GM21423 (cell line): ENCODE results near the gene FAM186B.

ENCODE experiments used
- ATAC-seq: cut with Tn5 transposase; IDR thresholded peaks from one replicate; pipeline ENCODE4 v1.9.1; 2021; ENCODE audit warnings: mild to moderate bottlenecking, moderate library complexity; ENCODE audit not compliant: unreplicated experiment

The FAM186B gene

GRCh38 chr12:49577589-49578315 lies 27.7 kb downstream of the FAM186B start:
- no peak for ATAC-seq

DNA sequence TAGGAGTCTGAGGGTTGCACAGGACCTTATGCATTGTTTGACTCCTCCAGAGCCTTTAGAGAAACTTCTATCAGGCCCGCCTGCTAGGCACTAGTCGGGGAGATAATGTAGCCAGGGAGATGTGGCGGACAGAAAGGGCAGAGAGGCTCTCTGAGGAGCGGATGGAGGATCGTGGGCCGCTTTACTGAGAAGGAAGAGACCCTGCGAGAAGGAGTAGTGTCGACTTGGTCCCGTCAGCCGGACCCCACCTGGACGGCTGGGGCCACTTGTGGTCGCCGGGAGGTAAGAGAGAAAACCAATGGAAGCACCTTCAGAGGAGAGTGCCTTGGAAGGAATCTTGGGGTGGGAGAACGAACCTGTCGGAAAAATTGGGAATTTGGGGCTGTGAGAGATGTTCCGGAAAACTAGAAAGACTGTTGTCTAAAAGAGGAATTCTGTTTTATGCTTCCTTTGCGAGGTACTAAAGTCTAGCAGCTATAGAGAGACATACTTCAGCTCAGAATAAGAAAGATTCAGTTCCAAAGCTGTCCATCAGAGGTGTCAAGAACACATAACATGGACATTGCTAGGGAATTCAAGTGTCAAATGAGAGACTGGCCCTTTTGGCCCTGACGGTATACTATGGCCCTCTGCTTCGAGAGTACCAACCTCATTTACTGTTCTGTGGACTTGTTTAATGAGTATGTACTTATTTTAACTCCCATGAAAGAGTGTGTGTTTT lies 36.8 kb downstream of the FAM186B start:
- ATAC-seq = peak; percentile 15

- peak; percentile 84 for ATAC-seq
Observed at GRCh38 chr12:49567611-49568441, 37.6 kb downstream of the FAM186B start, which contains the start of gene MCRS1. Gene MCRS1 (minus strand): TSS chr12:49568142. CDS start chr12:49566731, 1,411 bp downstream.

DNA sequence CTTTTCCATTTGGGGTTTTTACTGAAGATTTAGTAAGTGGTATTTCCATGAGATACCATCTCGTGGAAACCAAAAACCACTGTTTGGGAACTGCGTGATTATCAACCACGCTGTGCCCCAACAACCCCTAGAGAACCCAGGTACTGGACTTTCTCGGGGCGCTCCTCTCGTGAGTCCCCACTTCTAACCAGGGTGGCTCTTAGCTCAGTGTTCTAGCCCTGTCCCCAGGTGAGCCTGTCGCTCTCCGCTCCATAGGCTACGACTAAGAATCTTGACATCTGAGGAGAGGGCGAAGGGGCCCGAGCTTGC lies 38.2 kb downstream of the FAM186B start:
- no peak for ATAC-seq

DNA sequence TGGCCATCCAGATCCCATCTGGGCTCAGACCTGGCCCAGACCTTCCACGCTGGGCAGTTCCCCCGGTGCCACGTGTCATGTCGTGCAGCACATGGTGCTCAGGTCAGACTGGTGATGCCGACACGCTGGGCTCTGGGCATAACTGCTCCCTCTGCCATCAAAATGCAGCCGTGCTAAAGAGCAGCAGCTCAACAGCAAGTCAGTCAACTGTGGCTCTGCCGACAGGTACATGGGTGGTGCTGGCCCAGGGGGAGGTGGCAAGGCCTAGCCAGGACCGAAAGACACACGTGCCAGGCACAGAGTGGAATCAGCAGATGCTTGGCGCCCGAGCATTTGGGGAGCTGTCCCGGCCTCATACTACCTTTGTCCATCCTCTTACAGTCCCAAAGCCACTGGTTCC lies 39.1 kb downstream of the FAM186B start:
- no peak for ATAC-seq

DNA sequence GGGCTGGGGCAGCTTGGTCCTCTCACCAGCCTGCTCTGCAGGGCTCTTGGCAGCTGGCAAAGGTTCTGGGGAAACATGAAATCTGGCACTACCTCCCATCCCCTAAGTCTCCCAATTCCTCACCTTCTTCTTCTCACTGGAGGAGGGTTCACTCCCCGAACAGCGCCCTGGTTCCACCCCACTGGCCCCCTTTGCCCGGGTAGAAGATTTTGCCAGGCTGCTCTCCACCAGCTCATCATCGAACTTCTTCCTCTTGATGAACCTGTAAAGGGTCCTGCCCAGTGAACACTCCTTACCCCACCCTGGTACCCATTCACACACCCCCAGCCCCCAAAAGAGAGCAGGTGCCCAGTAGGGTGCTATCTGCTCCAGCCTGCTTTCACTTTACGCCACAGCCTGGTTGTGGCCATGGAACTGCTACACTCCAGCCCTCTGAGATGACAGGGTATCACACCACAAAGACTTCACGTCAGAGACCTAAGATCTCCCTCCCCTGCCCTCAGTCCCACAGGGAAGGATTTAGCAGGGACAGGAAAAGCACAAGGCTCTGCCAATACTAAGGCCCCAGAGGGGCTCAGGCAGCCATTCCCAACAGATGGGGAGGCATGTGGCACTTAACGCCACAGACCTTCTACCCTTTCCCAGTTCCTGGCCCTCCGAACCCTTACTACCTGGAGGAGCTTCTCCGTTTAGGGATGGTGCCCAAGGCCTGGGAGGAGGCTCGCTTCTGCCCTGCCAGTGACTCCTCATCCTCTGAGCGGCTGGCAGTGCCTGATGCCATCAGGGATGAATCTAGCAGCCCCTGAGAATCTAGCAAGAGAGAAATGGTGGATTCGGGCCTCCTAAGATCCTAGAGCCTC lies 39.8 kb downstream of the FAM186B start:
- ATAC-seq = no peak

DNA sequence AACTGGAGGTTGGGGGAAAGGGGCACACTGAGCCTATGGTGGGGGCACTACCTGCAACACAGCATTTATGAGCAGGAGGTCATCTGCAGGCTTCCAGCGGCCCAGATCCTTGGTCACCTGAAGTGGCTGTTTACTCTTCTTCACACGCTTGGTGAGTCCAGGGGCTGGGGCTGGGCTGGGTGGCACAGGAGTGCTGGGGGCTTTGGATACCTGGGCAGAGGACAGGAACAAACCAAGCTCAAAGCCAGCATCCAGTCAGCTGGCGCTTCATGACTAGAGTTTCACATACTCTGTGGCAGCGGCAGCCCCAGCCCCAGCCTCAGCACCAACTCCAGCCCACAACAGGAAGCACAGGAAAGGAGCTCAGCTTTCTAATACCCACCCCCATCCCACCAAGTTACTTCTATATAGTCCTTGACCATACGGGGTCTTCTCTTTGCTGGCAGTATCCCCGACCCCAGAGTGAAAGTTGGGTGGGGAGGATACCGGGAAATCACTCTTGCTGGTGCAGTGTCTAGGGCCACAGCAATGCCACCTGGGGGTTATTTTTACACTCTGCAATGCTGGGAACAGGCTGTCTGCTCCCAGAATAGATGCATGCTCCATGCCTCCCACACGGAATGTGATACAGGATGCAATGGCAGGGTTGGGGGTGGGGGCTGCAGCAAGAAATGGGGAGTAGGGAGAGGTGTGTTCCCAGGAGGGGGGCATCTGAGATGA lies 40.6 kb downstream of the FAM186B start:
- no peak for ATAC-seq

- ATAC-seq = no peak
Observed at GRCh38 chr12:49563951-49564685, 41.3 kb downstream of the FAM186B start.

DNA sequence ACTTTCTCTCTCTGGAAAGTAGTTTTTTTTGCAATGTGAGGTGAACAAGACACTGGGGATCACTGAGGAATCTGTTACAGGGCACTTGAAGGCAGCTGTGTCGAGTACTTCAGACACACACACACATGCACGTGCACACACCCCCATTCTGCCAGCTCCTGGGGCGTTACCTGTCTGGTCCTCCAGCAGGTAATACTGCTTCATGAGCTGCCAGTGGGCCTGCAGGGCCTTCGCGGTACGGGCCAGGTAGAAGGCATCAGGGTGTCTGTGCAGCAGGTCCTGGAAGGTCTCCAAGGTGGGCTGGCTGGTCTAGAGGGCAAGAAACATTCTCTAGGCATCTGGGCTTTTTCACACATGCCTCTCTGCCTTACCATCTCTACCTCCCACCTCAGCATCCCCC lies 42.6 kb downstream of the FAM186B start:
- ATAC-seq = no peak

GRCh38 chr12:49562233-49562632 lies 43.2 kb downstream of the FAM186B start:
- ATAC-seq = no peak

DNA sequence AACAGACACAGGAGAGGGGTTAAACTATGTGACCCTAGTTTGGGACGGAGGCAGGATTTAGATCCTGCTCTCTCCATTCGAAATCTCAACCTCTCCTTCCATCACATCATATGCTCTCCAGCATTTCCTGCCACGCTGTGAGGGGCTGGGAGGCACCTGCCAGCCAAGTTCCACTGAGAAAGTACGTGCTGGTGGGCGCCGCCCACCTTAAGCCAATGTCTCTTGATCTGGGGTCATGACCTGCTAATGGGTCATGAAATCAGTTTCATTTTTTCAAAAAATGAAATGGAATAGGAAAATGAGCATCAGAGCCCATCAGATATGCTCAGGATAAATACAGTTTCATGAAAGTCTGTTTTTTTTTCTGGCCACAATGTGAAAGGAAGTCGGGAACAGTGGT lies 44.7 kb downstream of the FAM186B start:
- no peak for ATAC-seq

DNA sequence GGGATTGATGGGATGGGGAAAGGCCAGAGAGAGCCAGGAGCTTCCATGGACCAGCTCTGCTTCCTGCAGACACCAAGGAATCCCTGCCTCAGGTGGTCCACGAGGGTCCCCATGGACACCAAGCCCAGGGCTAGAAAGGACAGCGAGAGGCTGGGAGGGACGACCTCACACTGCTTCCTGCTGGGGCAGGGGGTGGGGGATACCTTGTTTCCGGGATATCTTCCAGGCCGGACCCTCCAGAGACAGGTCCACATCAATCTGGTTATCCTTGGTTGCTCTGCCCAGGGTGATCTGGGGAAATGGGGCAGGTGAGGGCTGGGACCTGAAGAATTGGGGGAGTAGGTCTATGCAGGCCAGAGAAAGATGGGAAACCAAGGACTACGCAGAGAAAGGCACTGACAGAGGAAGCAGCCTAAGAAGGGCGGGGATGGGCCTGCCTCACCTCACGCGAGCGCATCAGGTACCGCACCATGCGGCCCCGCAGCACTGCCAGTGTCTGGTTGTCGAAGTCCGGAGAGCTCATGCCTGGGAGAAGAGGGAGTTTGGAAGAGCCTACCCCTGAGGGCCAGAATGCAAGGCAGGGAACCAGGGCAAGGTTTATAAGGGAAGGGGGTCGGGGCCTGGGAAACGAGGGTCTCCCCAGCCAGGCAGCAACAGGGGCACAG lies 46.3 kb downstream of the FAM186B start:
- ATAC-seq = no peak

GRCh38 chr12:49558526-49558925 lies 46.9 kb downstream of the FAM186B start:
- ATAC-seq = no peak

- ATAC-seq = no peak
Observed at GRCh38 chr12:49557917-49558215, 47.6 kb downstream of the FAM186B start.

- ATAC-seq = no peak
Observed at GRCh38 chr12:49557187-49557916, 48.1 kb downstream of the FAM186B start.

GRCh38 chr12:49556391-49557186 lies 48.9 kb downstream of the FAM186B start:
- no peak for ATAC-seq

- no peak for ATAC-seq
Observed at GRCh38 chr12:49555631-49556390, 49.6 kb downstream of the FAM186B start.
